IPS DF 4.7 (cell line): Measurements from ENCODE around the gene SH3PXD2B.
A peak's percentile ranks its signal among the peaks of the same experiment; 100 is the strongest.

Experiments used
- DNase-seq: peaks from one replicate; pipeline ENCODE4 v3.0.0-alpha.2; 2013; ENCODE audit warnings: low spot score; ENCODE audit errors: extremely low read depth

Gene SH3PXD2B

DNA sequence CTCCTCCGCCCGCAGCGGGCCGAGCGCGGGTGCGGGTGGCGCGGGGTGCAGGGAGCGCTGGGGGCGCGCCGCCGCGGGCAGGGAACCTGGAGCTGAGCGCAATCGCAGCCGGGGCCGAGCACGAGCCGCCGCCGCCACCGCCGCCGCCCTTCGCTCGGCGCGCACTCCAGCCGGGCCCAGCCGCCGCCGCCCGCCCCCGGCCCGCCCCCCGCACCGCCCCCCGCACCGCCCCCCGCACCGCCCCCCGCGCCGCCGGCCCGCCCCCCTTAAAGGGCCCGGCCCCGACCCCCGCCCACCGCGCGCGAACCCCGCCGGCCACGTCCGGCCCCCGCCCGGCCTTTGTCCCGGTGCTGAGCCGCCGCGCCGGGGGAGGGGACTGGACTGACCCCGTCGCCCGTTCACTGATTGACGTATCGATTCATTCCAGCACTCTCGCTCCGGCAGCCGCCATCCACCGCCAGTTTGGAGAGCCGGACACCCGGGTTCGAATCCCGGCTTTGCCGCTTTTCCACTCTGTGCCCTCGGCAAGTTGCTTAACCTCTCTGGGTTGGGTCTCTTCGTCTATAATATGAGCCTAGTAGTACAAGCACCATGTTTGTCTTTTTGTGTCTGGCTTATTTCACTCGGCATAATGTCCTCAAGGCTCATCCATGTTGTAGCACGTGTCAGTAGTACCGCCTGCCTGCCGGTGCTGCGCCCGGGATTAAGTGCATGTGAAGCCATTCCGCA lies at the start of gene SH3PXD2B:
TSS of gene SH3PXD2B (minus strand) at position 168 of the 729 bp plus-strand sequence. CDS start 173 bp downstream, outside the sequence.
- DNase-seq, result no peak

DNA sequence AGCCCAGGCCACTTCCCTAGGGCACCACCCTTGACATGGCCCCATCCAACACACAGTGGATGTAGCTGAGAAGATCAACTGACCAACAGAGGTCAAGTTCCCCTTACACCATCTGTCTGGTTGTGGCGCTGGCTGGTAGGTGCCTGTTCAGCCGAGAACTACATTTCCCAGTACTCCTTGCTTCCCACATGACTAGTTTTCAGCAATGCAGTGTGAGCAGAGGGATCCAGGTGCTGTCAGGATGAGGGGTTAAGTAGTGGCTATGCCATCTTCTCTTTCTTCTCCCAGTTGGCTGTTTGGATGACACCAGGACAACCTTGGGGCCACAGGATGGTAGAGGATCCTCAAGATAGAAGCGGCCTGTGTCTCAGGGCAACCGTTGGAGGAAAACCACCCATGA lies 48.6 kb upstream of the SH3PXD2B start:
- peak; percentile 11 for DNase-seq

DNA sequence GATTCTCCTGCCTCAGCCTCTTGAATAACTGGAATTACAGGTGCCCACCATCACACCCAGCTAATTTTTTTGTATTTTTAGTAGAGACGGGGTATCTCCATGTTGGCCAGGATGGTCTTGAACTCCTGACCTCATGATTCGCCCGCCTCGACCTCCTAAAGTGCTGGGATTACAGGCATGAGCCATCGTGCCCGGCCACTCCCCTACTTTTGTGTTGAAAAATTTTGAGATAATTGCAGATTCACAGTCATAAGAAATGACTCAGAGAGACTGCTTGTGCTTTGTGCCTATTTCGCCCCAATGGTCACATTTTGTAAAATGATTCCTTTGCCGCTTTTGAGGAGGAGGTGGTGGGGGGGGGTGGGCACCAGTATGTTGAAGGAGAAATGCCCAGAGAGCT lies 48.1 kb upstream of the SH3PXD2B start:
- DNase-seq, result no peak

DNA sequence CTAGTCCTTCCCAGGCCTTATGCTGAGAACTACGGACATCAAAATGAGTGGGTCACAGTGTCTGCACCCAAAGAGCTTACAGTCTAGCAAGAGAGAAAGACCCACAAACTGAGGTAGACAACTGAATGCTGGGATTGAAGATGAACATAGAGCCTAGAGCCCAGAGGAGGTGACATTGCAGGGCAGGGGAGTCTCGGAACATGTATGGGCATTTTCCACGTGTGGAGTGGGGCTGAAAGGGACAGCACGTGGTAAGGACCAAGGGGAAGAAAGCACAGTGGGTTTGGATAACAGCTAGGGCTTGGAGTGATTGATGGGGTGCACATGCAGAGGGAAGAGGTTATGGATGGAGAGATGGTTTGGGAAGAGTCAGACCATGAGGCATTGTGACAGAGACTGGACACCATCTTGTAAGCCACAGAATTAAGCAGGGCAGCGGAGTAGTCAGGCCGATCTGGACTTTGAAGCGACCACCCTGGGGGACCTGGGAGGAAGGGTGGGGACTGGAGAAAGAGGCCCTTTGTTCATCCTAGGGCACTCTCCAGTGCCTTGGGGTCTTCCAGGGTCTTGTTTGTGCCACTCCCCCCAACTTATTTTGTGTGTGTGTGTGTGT lies 47.5 kb upstream of the SH3PXD2B start:
- DNase-seq, result no peak

DNA sequence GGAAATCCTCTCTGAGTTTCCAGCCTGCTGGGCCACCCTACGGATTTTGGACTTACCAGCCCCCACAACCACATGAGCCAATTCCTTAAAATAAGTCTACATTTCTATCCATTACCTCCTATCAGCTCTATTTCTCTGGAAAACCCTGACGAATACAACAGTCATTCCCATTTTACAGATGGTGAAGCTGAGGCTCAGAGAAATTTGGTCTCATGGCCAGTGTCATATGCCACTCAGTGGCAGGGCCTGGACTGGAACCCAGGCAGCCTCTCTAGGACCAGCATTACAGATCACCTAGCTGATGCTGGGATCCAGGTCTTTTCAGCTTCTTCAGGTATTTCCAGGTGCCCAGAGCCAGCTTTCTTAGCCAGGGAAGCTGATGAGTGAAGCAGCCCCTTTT lies 45.0 kb upstream of the SH3PXD2B start:
- DNase-seq, result no peak

DNA sequence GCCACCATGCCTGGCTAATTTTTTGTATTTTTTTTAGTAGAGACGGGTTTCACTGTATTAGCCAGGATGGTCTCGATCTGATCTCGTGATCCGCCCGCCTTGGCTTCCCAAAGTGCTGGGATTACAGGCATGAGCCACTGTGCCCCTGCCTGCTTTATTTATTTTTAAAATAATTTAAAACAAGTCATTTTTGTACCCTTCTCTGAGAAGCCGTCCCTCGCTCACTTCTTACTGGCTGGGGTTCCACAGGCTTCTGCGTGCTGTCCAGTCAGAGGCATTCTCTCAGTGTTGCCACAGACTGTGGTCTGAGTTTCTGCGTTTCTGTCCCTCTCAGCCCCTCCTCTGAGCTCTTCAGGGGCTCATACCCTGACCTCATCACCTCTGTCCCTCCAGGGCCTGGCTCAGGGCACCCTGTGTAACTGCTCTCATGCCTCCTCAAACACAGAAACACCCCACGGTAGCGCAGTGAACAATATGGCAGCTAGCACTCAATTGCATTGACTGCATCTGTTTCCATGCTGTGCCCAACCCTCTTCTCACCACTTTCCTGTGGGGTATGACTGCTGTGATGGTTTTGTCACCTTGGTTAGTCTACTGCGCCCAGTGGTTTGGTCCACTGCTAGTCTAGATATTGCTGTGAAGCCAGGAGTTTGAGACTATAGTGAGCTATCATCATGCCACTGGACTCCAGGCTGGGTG lies 44.3 kb upstream of the SH3PXD2B start:
- DNase-seq, result no peak

DNA sequence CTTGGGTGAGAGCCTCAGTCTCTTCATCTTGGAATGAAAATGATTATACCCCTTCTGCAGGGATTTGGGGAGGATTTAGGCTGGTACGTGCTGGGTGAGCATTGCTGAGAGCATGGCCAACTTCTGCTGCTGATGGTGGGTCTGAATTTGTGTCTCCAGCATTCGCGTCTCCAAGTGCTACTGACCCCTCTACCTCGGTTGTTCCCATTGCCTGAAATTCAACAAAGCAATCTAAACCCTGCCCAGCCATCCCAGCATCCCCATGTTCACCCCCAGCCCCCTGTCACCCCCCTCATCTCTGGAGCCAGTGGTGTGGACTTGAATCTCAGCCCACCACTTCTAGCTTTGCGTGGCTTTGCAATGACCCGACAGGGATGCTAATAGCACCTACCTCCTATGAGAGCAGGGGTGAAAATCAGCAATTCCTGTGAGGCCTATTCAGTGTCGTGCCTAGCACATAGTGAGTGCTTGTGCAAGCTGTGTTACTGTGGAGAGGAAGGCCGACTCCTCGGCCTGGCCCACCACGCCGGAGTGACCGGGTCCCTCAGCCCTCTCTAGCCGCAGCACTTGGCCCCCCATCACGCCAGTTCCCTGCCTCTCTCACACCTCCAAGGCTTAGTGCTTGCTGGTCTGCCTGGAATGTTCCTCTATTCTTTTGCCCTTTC lies 43.4 kb upstream of the SH3PXD2B start:
- no peak for DNase-seq

DNA sequence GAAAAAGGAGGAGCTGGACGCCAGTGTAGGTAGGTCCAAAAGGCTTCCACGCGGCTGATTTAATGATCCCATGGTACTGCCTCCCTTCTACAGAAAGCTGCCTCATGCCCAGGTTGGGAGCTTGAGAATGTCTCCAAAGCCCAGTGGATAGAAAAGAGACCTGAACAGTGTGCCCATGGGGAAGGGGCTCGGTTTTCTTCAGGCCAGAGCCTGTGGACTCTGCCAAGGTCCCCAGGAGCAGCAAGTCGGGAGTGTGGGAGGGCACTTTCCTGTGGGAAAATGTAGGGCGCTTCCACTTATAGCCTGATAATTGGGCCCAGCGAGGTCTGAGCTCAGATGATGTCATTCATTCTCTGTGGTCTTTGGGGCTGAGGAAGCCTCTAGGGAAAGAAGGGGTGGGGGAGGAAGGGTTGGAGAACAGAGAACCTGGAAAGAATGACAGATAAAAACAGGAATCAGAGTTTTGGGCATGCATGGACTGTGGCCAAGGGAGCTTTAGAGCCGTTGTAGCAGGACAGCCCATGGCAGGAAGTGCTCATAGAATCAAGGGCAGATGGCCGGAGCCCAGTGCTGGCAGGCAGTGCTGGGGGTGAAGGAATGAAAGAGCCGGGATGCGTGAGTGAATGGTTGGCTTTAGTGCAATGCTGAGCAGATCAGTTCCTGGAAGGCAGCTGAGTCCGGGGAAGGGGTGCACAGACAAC lies 42.5 kb upstream of the SH3PXD2B start:
- DNase-seq, result no peak

DNA sequence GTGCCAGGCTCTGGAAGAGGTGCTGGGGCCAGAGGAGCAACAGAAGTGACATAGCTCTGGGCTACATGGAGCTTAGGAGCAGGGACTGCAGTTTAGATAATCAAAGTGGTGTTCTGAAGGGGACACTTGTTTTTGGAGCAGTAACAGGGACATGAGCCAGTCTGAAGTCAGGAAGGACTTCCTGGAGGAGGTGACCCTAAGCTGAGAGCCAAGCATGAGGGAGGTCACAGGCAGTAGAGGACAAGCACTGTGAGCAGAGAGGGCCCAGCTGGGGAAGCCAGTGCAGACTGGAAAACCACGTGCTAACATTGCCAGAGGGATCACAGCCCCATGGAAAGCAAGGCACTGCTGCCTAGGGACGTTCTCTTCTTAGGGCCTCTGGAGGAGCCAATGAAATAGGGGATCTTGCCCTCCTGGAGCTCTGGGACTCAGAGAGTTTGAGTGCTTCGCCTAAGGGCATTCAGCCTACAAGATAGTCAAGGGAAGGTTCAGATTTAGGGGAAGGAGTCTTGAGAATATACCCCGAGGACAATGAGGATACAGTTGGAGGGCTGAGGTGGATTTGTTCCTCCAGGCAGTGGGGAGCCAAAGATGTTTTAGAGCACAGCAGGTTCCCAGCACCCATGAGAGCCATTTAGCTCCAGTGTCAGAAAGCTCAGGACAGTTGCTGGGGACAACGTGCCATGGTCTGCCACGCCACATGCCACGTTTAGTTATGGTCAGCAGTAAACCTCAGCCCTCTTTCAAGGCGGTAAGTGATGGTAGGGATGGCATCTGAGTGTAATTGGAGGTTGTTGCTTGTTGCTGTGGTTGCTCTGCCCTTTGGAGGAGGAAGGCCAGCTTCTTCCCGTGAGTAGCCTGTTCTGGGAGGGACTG lies 40.5 kb upstream of the SH3PXD2B start:
- DNase-seq, result no peak

DNA sequence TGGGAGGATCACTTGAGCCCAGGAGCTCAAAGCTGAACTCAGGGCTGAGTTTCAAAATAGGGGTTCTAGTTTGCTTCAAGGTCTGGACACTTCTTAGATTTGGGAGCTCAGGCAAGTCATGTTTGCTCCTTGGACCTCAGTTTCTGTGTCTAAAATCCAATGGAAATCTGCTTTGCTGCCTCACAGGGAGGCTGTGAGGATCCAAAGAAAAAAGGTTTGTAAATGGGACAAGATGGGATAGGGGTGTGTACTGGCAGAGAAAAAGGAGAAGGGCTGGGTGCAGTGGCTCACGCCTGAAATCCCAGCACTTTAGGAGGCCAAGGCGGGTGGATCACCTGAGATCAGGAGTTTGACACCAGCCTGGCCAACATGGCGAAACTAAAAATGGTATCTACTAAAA lies 39.6 kb upstream of the SH3PXD2B start:
- no peak for DNase-seq

DNA sequence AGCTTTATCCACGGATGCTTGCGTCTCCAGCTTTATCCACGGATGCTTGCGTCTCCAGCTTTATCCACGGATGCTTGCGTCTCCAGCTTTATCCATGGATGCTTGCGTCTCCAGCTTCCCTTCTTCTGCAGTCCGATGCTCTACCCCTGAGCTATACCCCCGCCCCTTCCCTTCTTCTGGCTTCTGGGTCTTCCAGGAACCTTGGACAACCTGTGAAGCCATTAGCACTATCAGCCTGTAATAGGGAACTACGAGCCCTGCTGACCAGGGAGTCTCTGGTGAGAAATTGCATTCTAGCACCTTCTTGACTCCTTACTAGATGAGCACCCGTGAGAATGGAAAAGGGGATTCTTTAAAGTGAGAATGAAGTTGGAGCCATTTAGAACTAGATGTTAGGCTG lies 39.1 kb upstream of the SH3PXD2B start:
- no peak for DNase-seq

DNA sequence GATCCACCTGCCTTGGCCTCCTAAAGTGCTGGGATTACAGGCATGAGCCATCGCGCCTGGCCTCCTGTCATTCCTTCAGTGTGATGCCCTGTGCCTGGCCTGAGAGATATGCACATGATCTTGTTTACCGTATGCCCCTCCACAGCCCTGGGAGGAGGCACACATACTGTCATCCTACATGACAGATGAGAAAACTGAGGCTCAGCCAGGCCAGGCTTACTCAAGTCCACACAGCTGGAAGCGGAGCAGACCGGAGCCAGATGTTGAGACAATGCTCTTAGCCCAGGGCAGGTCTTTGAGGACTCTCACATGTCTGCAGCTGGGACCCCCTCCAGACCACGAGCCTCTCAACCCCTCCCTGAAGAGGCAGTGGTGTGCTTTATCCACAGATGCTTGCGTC lies 38.7 kb upstream of the SH3PXD2B start:
- no peak for DNase-seq

DNA sequence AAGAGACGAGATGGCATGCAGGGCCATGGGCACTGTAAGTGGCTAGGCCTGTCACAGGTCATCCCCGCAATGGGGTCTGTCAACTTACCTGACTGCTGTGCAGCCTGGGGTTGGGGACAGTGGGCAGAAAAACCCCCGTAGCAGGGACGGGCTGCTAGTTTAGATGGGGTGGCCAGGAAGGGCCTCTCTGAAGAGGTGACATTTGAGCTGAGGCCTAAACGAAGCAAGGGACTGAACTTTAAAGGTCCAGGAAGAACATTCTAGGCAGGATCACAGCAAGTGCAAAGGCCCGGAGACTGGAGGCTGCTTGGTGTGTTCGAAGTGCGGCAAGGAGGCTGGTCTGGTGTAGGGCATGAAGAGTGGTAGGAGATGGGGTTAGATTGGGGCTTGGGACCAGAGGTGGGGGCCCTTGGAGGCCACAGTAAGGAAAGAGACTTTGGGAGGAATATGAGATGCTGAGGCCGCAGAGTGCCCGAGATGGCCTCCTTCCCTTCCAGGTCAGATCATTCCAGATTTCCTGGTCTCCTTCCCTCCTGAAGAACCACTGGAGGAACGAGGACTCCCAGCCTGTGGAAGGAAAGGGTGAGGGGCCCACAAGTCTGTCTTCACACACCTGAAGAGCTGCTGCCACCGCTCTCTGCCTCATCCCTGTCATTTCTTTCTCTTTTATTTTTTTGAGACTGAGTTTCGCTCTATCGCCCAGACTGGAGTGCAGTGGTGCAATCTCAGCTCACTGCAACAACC lies 37.9 kb upstream of the SH3PXD2B start:
- no peak for DNase-seq

DNA sequence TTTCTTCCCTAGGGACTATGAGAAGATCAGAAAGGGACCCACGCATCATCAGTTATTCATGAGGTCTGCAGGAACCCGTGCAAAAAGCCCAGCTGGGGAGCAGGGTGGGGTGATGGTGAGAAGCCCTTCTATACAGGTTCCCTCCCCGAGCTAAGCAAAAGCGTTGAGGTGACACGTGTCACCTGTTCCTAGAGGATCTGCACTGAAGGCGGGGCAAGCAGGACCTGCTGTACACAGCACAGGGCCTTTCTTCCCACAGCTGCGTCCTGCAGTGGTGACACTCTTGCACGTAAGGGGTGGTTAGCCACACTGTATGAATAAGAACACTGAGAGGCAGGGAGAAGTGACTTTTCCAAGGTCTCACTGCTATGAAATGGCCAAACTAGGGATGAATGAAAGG lies 37.2 kb upstream of the SH3PXD2B start:
- DNase-seq, result no peak

DNA sequence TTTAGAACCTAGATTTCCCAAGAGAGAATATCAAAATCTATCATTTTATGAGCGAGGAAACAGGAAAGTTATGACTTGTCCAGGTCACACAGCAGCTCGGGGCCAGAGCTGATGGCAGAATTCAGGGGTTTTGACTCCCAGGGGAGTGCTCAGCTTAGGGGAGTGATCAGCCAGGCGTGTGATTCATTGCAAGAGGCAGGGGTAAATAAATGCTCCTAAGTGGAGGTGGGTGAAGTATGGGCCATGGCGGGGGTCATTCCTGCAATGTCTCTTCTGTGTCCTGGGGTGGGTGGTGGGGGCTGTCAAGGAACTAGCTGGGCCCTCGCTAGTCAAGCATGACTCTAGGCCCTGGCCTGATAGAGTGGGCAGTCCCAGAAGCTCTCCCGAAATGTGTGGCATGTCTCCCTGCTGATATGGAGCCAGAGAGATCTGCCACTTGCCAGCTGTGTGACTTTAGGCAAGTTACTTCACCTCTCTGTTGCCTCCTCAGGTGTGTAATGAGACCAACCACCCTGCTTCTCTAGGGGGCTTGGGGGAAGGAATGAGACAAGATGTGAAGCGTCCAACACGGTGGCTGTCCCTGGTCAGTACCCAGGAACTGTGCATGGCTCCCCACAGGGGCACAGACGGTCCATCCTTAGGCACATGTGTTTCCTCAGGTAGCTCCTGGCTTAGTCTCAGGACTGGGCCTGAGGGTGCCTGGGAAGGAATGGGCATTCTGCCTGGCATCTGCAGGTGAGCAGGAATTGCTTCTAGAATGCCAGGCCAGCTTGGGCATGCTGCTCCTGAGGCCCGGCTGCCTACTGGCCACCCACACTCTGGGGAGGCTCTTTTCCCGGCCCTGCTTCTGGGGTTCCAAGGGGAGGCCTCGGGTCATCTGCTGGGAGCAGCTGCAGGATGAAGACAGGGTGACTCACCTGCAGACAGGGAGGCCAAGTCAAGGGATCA lies 36.5 kb upstream of the SH3PXD2B start:
- DNase-seq, result no peak

DNA sequence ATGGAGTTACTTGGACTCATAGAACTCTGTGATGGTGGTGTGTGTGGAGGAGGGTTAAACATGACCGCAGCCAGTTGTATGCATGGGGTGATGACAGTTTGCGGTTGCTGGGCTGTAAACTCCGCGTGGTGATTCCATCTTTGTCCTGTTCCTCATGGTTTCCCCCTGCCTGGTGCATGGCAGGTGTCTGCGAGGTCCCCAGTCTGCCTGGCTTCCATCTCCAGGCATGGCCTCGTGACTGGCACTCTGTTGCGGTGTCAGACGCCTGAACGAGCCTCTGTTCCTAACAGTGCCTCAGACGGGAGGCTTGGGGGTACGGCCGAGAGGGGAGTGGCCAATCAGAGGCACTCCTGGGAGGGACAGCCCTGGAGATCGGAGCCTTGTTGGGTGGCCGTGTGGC lies 33.9 kb upstream of the SH3PXD2B start:
- no peak for DNase-seq

DNA sequence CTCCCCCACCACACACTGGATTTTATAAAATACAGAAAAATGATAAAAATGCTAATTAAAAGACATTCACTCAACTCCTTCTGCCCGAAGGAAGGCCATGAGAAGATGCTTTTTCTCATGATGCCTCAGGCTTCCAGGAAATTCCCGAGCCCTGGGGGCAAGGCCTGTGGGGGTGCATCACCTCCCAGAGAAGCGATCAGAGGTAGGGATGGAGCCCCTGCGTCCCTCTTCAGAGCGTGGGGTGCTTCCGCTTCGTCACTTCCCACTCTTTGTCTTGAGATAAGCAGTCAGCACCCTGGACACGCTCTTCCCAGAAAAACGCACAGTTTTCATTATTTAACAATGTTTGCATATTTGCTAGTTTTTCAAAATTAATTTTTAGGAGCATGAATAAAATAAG lies 33.3 kb upstream of the SH3PXD2B start:
- DNase-seq, result no peak

DNA sequence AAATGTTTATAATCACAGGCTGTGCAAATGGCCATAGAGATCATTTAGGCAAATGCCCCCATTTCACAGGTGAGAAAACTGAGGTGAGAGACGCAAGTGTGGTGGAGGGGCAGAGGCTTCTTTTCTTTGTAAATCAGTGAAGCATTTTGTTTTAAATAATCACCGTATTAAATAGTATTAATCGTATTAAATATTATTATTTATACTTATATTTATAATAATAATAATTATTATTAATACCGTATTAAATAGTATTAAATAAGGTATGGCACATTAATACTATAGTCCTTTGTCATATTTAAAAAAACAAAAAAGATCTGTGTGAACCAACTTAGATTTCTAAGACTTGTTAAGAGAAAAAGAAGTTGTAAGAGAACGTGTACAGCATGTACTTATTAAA lies 32.6 kb upstream of the SH3PXD2B start:
- no peak for DNase-seq

DNA sequence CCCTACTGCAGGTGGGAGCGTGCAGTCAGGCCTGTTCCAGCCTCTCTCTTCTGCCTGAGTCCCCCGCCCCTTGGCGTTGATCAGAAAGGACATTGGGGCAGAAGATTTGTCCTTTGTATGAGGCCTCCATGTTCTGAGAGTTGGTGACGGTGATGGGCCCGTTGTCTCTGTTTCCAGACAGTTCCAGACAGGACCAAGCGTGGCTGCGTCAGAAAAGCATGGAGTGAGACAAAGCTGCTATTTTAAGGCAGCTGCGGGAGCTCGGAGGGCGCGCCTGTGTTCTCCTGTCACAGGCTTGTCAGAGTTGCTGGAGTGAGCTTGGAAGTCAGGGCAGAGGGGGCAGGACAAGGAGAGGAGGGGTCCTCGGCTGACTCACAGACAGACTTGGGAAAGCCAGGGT lies 32.1 kb upstream of the SH3PXD2B start:
- no peak for DNase-seq
